Transverse colon (tissue), 4 donors: ENCODE data around the gene RTRAF.

Experiments
- CTCF ChIP-seq, 5 experiments: fragments of 200-600 bp in 3 of 5; fragments of 450-650 bp in 2 of 5; sonication (generic) in 3 of 5; IDR thresholded peaks; 1 replicate in 2 of 5; 2 replicates in 3 of 5; pipeline ENCODE4 v1.5.1; 2016 to 2017; ENCODE audit warnings: antibody characterized with exemption in 5 of 5, inconsistent platforms in 3 of 5, mild to moderate bottlenecking in 2 of 5, moderate library complexity in 1 of 5
- EP300 ChIP-seq: sonication (generic); formaldehyde crosslinking; IDR thresholded peaks from one replicate; pipeline ENCODE4 v1.6.1; 2017; ENCODE audit warnings: antibody characterized with exemption, low read depth
- POLR2A ChIP-seq: fragments of 450-650 bp; IDR thresholded peaks from one replicate; pipeline ENCODE4 v1.6.1; 2016; ENCODE audit warnings: antibody characterized with exemption, mild to moderate bottlenecking, moderate library complexity
- POLR2AphosphoS5 ChIP-seq, 3 donors: sonication (generic); formaldehyde crosslinking; IDR thresholded peaks; one replicate each; pipeline ENCODE4 v1.6.1; 2016; ENCODE audit warnings: antibody characterized with exemption in 3 of 3

- TF ChIP-seq POLR2AphosphoS5 (IDR thresholded peaks at IDR 0.05) = no peak
- TF ChIP-seq EP300 = no peak
- TF ChIP-seq CTCF (IDR thresholded peaks at IDR 0.05) = no peak
- TF ChIP-seq POLR2A = no peak
These were observed 19.4 kb upstream of the RTRAF start for GRCh38 chr14:51969852-51970540.
